ENCODE data around the gene CARD11.
"Not testable (repeated sequence)": the region's sequence is repeated elsewhere in the genome, so short reads cannot be mapped to it uniquely, and the experiment has no call there.

Gene CARD11

DNA sequence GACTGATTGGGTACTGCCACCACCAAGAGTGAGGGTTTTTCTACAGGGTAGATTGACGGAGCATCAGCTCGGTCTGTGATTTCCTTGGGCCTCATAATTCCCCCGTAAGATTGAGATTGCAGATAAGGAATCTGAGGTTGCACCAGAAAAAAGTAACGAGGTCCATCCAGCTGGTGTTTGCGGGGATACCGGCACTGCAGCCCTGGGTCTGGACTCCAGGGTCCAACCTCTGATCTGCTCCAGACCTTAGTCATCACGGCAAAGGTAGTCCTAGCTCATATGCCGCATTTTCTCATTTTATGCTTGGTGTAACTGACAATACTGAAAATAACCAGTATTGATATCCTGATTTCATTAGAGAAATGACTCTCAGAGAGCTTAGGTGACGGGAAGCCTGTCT lies 3.9 kb downstream of the CARD11 start:
- Histone ChIP-seq H3K4me1 (ENCODE audit: low read depth, poor library complexity, severe bottlenecking) (peaks cover 12% of the 10 kb centered on the region), H2AFZ (ENCODE audit: low read depth) (no peak overlapping the region), H3K27ac (no peak overlapping the region), H3K4me2 (no peak overlapping the region), H3K9ac (no peak overlapping the region), H3K27me3 (ENCODE audit: insufficient read depth, low read depth) (no peaks in the 10 kb centered on the region), H4K20me1 (ENCODE audit: insufficient read depth) (no peaks in the 10 kb centered on the region), H3K4me3 (IDR thresholded peaks at IDR 0.05; ENCODE audit: insufficient read depth, low read depth, low read length) (no peak overlapping the region), H3K36me3 (ENCODE audit: insufficient read depth) (no peaks in the 10 kb centered on the region), H3K79me2 (ENCODE audit: insufficient read depth, low read depth) (no peaks in the 10 kb centered on the region)
- TF ChIP-seq, protein P1, sequence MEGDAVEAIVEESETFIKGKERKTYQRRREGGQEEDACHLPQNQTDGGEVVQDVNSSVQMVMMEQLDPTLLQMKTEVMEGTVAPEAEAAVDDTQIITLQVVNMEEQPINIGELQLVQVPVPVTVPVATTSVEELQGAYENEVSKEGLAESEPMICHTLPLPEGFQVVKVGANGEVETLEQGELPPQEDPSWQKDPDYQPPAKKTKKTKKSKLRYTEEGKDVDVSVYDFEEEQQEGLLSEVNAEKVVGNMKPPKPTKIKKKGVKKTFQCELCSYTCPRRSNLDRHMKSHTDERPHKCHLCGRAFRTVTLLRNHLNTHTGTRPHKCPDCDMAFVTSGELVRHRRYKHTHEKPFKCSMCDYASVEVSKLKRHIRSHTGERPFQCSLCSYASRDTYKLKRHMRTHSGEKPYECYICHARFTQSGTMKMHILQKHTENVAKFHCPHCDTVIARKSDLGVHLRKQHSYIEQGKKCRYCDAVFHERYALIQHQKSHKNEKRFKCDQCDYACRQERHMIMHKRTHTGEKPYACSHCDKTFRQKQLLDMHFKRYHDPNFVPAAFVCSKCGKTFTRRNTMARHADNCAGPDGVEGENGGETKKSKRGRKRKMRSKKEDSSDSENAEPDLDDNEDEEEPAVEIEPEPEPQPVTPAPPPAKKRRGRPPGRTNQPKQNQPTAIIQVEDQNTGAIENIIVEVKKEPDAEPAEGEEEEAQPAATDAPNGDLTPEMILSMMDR (conservative IDR thresholded peaks at IDR 0.05; ENCODE audit: low read depth, low read length): no peak

DNA sequence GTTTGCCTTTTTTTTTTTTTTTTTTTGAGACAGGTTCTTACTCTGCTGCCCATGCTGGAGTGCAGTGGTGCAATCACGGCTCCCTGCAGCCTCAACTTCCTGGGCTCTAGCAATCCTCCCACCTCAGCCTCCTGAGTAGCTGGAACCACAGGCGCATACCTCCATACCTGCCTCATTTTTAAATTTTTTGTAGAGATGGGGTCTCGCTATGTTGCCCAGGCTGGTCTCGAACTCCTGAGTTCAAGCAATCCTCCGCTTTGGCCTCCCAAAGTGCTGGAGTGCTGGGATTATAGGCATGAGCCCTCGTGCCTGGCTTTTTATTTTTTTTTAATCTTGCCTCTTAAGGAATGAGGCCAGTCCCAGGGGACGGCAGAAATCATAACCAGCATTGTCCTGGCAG lies 5.7 kb downstream of the CARD11 start:
- not testable (repeated sequence) for H3K36me3 ChIP-seq (ENCODE audit: insufficient read depth); H3K27me3 ChIP-seq (ENCODE audit: insufficient read depth, low read depth); H3K4me2 ChIP-seq; H4K20me1 ChIP-seq (ENCODE audit: insufficient read depth); H3K4me3 ChIP-seq (IDR thresholded peaks at IDR 0.05; ENCODE audit: insufficient read depth, low read depth, low read length); H3K9ac ChIP-seq; H3K79me2 ChIP-seq (ENCODE audit: insufficient read depth, low read depth); H3K27ac ChIP-seq; H3K4me1 ChIP-seq (ENCODE audit: low read depth, poor library complexity, severe bottlenecking); H2AFZ ChIP-seq (ENCODE audit: low read depth)

DNA sequence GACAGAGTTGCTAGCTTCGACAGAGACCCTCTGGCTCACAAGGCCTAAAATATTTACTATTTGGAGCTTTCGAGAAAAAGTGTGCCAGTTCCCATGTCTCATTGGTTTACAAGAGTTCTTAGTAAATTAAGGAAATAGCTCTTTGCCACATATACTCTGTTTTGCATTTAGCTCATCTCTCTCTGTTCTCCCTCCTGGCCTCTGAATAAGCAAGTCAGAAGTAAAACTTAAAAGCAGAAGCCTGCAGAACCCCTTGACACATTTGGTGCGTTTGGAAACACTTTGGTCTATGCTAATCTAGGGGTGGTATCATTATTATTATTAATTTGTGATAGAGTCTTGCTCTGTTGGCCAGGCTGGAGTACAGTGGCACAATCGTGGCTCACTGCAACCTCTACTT lies 6.4 kb downstream of the CARD11 start:
- H4K20me1 ChIP-seq (ENCODE audit: insufficient read depth): no peaks in the 10 kb centered on the region
- H3K9ac ChIP-seq: no peak overlapping the region
- no peaks in the 10 kb centered on the region for H3K4me1 ChIP-seq (ENCODE audit: low read depth, poor library complexity, severe bottlenecking)
- H3K4me2 ChIP-seq: no peak overlapping the region
- H3K27me3 ChIP-seq (ENCODE audit: insufficient read depth, low read depth): no peaks in the 10 kb centered on the region
- no peaks in the 10 kb centered on the region for H3K79me2 ChIP-seq (ENCODE audit: insufficient read depth, low read depth)
- H3K27ac ChIP-seq: no peak overlapping the region
- H3K36me3 ChIP-seq (ENCODE audit: insufficient read depth): no peaks in the 10 kb centered on the region
- H3K4me3 ChIP-seq (IDR thresholded peaks at IDR 0.05; ENCODE audit: insufficient read depth, low read depth, low read length): no peak overlapping the region
- no peak overlapping the region for H2AFZ ChIP-seq (ENCODE audit: low read depth)
- TF ChIP-seq, protein P1 (conservative IDR thresholded peaks at IDR 0.05; ENCODE audit: low read depth, low read length): no peak

DNA sequence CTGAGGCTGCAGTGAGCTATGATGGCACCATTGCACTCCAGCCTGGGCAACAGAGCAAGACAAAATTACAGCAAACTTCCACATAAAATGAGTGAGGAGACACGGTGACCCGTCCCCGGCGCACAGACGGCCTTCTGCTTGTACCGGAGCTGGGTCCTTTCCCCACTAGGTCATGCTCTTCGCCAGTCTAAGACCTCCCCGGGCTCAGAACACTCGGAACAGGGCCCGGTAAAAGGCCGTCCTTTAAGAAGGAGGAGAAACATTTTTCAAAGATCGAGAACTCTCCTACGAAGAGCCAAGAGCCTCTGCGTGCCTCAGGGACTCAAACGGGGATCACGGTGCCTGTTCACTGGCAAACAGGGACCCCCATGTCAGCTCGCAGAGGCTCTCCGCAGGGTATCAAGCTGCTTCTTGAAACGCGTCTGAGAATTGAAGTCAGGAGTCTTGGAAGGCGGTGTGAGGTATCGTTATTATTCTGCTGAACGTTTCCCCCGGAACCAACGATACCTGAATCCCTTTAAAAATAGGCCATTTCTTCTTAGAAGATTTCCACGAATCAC lies 9.0 kb downstream of the CARD11 start:
- Histone ChIP-seq H3K4me1 (ENCODE audit: low read depth, poor library complexity, severe bottlenecking) (no peaks in the 10 kb centered on the region), H2AFZ (ENCODE audit: low read depth) (no peak overlapping the region), H3K27ac (no peak overlapping the region), H3K79me2 (ENCODE audit: insufficient read depth, low read depth) (no peaks in the 10 kb centered on the region), H3K4me3 (IDR thresholded peaks at IDR 0.05; ENCODE audit: insufficient read depth, low read depth, low read length) (no peak overlapping the region), H4K20me1 (ENCODE audit: insufficient read depth) (no peaks in the 10 kb centered on the region), H3K27me3 (ENCODE audit: insufficient read depth, low read depth) (no peaks in the 10 kb centered on the region), H3K4me2 (no peak overlapping the region), H3K9ac (no peak overlapping the region), H3K36me3 (ENCODE audit: insufficient read depth) (no peaks in the 10 kb centered on the region)
- TF ChIP-seq, protein P1 (conservative IDR thresholded peaks at IDR 0.05; ENCODE audit: low read depth, low read length): no peak

DNA sequence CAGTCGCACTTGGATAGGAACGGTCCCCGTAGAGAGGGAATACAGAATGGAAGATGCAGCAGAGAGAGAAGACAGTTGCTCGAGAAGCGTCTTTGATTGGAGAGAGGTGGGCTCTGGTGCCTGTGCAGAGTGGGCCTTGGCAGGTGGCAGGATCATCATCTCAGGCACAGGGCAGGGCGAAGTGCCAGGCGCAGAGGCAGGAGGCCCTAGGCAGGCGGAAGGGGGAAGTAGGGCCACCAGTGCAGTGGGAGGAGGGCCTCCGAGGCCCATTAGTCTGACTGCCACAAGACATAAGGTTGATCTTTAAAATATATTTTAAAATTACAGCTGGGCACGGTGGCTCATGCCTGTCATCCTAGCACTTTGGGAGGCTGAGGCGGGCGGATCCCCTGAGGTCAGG lies 10.1 kb downstream of the CARD11 start:
- TF ChIP-seq, protein P1 (conservative IDR thresholded peaks at IDR 0.05; ENCODE audit: low read depth, low read length): no peak
- Histone ChIP-seq H3K27ac (no peak overlapping the region), H4K20me1 (ENCODE audit: insufficient read depth) (no peaks in the 10 kb centered on the region), H3K4me2 (no peak overlapping the region), H3K4me1 (ENCODE audit: low read depth, poor library complexity, severe bottlenecking) (no peaks in the 10 kb centered on the region), H3K79me2 (ENCODE audit: insufficient read depth, low read depth) (no peaks in the 10 kb centered on the region), H2AFZ (ENCODE audit: low read depth) (no peak overlapping the region), H3K4me3 (IDR thresholded peaks at IDR 0.05; ENCODE audit: insufficient read depth, low read depth, low read length) (no peak overlapping the region), H3K9ac (no peak overlapping the region), H3K27me3 (ENCODE audit: insufficient read depth, low read depth) (no peaks in the 10 kb centered on the region), H3K36me3 (ENCODE audit: insufficient read depth) (no peaks in the 10 kb centered on the region)

All from KMS-11 (cell line).